SK-N-SH treated with all-trans-retinoic acid at 6 μM for 48 hours (cell line): ENCODE measurements around the gene EDA.

Experiments
- CSDC2 ChIP-seq: fragments of 250-450 bp; sonication (Bioruptor Pico); IDR thresholded peaks from 2 replicates; pipeline ENCODE4 v1.5.0; 2020; ENCODE audit warnings: mild to moderate bottlenecking, moderate library complexity
- ZNF70 ChIP-seq: fragments of 450-650 bp; formaldehyde crosslinking; IDR thresholded peaks from 2 replicates; pipeline ENCODE4 v1.5.0; 2020; ENCODE audit warnings: mild to moderate bottlenecking, moderate library complexity

DNA sequence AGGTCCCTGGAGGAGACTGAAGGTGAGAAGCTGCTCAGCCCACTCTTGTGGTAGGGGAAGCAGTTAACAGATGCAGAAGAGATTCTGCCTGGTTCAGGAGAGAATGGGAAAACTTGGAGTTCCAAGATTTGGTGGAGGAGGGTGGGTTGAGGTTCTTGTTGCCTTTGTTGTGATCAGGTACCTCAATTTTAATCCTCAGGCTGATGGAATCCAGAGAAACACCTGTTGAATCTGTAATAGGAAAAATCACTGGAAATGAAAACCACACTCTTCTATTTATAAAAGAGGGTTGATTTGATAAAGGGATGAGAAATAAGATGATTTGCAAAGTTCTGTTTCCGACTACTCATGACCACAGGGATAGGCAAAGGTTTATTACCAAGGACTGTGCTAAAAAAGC lies 132.1 kb downstream of the EDA start:
- TF ChIP-seq CSDC2, result no peak
- no peak for TF ChIP-seq ZNF70 (CRISPR knock-in tag)
